ENCODE data around the gene TSN.

The TSN gene

DNA sequence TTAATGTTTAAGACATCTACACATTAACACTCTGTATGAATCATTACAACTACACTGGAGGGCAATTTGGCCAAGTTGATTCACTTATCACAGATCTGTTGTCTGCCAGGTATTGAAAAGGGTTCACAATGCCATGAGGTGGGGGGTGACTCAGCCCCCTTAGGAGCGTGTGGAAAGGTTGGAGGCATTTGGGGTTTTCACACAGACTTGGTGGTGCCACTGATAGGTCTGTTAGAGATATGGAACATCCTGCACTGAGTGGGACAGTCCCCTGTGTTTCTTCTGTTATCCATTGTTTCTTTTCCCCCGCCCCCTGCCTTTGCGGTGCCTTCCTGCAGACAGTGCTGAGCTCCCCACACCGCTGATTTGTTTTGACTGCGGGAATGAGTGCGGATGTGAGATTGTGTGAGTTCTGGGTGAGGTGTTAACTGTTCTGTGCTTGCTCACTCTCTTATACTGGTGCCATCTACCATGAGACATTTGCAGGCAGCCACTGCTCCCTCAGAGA, 9.3 kb upstream of the TSN start:
- peak; percentile 76 for DNase-seq

DNA sequence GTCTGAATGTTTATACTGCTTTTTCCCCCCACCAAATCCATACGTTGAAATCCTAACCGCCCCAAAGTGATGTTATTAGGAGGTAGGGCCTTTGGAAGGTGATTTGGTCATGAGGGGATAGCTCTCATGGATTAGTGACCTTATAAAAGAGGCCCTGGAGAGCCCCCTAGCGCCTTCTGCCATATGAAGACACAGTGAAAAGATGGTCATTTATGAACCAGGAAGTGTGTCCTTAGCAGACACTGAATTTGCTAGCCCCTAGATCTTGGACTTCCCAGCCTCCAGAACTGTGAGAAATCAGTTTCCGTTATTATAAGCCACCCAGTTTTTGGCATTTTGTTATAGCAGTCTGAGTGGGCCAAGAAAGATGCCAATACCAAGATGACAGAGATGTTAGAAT, 7.2 kb upstream of the TSN start:
- no peak for DNase-seq

GRCh38 chr2:121754851-121755236, 607 bp upstream of the TSN start:
- no peak for DNase-seq

DNA sequence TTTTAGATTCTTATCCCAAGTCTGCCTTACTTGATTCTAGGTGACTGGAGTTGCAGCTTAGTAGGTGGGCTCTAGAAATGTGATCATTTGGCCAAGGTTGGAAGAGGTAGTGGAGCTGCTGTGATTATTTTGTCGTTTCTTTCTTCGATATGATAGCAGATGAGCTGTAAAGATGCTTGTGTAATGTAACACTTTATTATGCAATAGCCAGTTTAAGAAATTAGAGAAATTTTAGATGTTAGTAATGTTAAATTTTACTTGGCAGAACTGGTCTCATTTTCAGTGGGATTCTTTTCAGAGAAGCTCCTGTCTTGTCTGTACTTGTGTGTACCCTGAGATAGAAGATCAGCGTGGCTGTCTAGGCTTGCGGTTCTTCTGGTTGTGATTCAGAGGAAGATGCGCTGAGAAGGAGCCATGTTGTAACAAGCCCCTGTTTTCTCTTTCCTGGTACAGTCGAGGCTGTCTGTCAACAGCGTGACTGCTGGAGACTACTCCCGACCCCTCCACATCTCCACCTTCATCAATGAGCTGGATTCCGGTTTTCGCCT, 9.3 kb downstream of the TSN start:
- DNase-seq = no peak

GRCh38 chr2:121766624-121767023, 11.2 kb downstream of the TSN start:
- no peak for DNase-seq

DNA sequence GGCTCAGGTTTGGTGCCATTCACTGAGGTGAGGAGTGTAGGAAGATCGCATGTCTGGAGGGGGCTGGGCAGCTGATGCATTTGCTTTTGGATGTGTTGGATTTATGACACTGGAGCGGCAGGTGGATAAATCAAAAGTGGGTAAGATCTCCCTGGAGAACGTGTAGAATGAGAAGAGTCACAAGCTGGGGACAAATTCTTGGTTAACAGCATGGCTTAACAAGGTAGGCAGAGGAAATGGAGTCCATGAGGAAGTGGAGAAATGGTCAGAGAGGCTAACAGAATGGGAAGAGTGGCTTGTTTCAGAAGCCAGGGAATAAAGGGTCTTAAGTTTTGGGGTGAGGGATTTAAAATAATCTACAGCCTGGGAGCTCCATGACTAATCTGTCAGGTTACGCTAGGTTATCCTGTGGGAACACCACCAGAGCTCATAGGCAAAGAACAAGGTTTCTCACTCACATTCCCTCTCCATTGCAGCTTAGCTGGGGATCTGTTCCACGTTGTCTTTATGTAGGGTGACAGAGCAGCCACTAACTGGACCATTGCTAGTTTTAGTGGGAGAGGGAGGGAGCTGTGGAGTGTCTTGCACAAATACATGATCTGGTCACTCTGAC, 12.8 kb downstream of the TSN start:
- no peak for DNase-seq

DNA sequence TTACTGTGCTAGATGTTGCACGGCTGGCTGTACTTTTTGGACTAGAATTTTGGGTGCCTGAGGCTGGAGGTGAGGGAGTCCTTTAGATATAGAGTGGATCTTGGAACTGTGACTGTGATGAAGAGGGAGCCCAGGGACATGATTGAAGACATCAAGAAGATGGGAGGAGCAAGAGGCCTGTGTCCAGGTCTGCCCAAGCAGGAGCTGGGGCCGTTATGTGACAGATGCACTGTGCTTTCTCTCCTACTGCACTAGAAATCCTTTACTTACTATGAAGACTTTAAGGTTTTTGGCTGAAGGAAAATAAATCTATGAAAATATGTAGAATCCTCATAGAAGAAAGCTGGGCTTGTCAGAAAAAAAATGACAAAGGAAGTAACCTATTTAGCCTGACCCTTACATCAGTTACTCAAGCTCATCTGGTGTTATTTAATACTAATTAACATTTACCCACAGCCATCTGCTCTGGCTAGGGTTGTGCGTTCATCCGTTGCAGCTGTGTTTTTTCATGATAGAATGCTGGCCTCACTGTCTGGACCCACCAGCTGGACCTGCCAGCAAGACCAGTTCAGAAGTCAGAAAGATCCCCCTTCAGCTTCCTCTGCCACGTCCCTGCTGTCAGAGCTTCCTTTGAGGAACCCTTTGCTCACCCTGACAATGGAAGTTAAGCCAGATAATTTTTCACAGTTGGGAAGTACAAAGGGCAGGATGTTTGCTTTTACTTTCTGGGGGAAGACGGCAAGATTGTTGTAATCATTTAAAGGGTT, 16.7 kb downstream of the TSN start:
- no peak for DNase-seq

- no peak for DNase-seq
Measured at GRCh38 chr2:121774235-121774634, 18.8 kb downstream of the TSN start.

- no peak for DNase-seq
Measured at GRCh38 chr2:121776361-121776760, 20.9 kb downstream of the TSN start.

GRCh38 chr2:121776885-121777698, 21.6 kb downstream of the TSN start:
- no peak for DNase-seq

GRCh38 chr2:121777699-121778058, 22.2 kb downstream of the TSN start:
- no peak for DNase-seq

- no peak for DNase-seq
Measured at GRCh38 chr2:121778741-121779487, 23.5 kb downstream of the TSN start.

- DNase-seq = no peak
Measured at GRCh38 chr2:121783180-121783579, 27.7 kb downstream of the TSN start.

- DNase-seq = no peak
Measured at GRCh38 chr2:121788685-121789084, 33.2 kb downstream of the TSN start.

GRCh38 chr2:121790276-121790956, 35.0 kb downstream of the TSN start:
- DNase-seq = peak; percentile 9

GRCh38 chr2:121791290-121791689, 35.8 kb downstream of the TSN start:
- no peak for DNase-seq

GRCh38 chr2:121791801-121792221, 36.4 kb downstream of the TSN start:
- DNase-seq = no peak

DNA sequence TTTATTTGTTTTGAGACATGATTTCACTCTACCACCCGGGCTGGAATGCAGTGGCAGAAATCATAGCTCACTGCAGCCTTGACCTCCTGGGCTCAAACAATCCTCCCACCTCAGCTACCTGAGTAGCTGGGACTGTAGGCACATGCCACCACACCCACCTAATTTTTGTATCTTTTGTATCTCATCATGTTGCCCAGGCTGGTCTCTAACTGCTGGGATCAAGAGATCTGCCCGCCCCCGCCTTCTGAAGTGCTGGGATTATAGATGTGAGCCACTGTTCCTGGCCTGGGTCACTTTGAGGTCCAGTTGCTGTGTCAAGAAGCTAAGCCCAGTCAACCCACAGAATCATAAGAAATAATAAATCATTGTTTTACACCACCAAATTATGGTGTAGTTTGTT, 38.4 kb downstream of the TSN start:
- DNase-seq = no peak

- DNase-seq = no peak
Measured at GRCh38 chr2:121794233-121794632, 38.8 kb downstream of the TSN start.

DNA sequence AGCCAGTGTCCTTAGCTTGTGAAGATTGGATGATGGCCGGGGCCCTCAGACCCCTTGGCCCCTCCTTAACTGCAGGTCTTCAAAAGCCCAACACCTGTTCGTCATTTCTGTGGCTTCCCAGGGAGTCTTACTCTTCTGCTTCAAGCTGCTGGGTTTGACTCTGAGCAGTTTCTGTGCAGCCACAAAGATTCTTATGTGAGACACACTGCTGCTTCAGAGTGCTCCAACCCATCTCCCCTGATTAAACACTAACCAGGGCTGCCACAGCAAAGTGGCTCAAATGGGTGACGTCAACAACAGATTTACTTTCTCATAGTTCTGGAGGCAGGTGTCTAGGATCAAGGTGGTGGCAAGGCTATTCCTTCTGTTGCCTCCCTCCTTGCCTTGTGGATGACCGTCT, 40.8 kb downstream of the TSN start:
- no peak for DNase-seq

- no peak for DNase-seq
Measured at GRCh38 chr2:121798617-121799016, 43.2 kb downstream of the TSN start.

GRCh38 chr2:121801916-121802315, 46.5 kb downstream of the TSN start:
- no peak for DNase-seq
